KG1 (cell line): ENCODE data around the gene TRPM2.
"Not testable (repeated sequence)": the region's sequence is repeated elsewhere in the genome, so short reads cannot be mapped to it uniquely, and the experiment has no call there.

Experiments used
- DNase-seq: peaks from one replicate; lab custom pipeline; 2025; lab: John Stamatoyannopoulos, UW

TRPM2 gene

GRCh38 chr21:44375281-44375651 lies 21.8 kb downstream of the TRPM2 start:
- peak; percentile 49 for DNase-seq

DNA sequence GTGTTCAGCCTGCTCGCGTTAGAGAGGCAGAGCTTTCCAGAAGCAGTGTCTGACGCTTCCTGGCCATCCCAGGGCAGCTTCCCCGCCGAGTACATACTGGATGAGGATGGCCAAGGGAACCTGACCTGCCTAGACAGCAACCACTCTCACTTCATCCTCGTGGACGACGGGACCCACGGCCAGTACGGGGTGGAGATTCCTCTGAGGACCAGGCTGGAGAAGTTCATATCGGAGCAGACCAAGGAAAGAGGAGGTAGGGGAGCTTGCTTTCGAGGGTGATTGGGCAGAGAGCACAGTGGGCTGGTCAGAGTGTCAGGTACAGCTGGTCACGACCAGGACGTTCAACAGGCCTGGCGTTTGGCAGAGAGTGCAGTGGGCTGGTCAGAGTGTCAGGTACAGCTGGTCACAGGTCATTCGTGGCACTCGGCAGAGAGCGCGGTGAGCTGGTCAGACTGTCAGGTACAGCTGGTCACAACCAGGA lies 22.4 kb downstream of the TRPM2 start:
- no peak for DNase-seq

- no peak for DNase-seq
Observed at GRCh38 chr21:44376606-44377005, 23.2 kb downstream of the TRPM2 start.

DNA sequence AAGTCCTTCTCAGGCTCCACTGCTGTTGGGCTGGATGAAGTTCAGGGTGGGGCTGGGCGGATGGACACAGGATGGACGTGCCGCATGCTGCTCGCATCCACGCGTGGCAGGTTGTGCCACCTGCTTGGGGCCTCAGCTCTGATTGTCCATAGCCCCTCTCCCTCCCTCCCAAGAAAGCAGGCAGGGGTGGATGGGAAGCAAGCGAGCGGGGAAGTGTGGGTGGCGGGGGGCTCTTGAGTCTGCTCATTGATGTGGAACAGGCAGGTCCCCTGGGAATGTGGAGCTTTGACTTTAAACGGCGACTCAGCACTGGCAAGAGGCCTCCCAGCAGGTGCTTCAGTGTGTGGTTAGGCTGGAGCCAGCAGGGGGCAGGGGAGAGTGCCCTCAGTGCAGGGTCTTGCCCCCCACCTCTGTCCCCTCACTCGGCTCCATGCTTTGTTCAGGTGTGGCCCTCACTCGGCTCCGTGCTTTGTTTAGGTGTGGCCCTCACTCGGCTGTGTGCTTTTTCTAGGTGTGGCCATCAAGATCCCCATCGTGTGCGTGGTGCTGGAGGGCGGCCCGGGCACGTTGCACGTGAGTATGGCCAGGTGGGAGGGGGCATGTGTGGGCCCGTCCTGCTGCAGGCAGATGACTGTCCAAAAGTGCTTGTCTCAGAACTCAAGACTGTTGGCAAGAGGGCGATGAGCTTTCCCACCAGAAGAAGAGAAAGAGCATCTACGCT lies 23.9 kb downstream of the TRPM2 start:
- DNase-seq, result no peak

DNA sequence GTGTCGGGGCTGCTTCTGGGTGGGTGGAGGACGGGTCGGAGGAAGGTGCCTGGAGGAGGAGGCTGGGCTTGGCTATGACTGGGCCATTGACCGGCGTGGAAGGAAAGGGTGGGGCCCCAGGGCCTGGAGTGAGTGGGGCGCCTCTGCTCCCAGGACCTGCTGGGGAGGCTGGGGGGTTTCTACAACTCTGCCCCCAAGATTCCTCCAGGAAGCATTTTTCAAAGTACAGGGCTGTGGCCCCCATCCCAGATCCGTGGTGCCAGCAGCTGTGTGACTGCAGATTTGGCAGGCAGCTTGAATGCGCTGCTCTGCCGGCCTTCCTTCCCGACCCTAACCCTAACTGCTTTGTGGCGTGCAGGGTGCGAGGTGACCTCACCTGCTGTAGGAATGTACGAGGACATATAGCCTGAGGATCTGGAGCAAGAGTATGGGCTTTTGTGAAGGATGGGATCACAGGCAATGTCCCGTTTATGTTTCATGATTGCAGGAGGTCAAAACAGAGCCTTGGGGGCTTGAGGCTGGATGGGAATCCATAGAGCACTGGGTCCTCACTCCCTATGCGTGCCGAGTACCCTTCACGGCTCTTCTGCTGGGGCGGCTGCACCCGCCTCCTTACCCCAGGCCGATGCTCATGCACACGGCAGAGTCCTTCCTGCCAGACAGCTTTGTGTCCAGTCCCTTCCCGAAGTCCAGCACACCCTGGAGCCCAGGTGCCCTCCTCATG lies 24.7 kb downstream of the TRPM2 start:
- no peak for DNase-seq

DNA sequence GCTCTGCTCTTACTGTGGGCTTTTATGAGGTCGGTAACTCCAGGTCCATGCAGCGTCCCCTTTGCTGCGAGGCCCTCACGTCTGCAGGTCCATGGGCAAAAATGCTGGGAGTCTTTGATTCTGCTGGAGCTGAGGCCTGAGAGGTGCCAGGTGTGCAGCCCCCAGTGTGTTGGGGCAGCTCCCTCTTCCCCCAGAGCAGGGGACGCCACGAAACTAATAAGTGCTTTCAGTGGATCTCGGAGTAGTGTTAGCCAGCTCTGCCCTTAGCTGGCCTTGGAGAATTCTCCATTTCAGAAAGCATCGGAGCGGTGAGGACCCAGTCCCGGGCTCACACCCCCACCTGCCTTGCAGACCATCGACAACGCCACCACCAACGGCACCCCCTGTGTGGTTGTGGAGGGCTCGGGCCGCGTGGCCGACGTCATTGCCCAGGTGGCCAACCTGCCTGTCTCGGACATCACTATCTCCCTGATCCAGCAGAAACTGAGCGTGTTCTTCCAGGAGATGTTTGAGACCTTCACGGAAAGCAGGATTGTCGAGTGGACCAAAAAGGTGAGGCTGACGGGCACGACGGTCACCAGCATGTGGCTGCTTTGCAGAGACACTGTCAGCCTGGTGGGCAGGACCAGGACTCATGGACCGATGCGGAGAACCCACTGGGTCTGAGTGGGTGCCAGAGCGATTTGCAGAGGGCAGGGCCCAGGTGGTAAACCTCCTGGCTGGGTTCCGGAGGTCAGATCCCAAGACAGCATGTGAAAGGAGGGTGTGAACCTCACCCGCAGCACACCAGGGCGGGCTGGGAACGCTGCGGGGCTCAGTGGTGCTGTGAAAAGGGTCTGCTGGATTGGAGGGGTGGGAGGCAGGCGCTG lies 25.5 kb downstream of the TRPM2 start:
- no peak for DNase-seq

- no peak for DNase-seq
Observed at GRCh38 chr21:44379515-44379848, 26.1 kb downstream of the TRPM2 start.

DNA sequence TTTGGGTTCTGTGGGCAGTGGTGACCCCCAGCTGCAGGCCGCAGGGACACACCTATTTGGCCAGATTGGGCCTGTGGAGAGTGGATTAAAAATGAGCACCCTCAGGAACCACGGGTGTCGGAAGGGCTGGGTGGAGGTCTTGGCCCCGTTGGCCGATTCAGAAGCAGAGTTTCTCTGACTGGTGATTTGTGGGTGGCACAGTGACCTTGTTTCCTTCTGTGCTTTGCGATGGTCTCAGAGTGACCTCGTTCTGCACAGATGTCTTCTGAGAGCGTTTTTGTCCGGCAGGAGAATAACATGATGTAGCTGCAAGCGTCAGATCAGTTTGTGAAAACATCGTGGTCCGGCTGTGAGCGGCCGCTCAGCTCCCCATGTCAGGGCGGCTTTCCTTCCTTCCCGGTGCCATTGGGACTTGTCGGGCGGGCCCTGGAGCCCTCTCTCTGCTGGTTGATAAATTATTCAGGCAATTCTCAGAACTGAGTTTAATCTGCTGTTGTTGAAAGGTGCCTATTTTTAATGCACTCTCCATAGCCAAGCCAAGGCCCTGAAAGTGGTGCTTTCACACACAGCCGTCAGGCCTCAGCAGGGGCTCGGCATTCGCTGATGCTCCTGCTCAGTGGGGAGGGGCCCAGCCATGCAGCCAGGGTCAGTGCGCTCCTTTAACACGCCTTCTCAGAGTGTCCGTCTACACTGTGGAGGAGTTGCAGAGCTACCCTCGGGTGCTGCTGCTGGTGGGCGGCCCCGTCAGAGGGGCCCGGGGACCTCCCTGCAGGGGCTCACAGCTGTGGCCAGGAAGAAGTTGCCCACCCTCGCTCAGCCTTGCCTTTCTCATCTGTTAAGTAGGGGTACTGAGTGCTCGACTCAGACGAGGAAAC lies 26.8 kb downstream of the TRPM2 start:
- no peak for DNase-seq

GRCh38 chr21:44380876-44381275 lies 27.5 kb downstream of the TRPM2 start:
- DNase-seq, result no peak

DNA sequence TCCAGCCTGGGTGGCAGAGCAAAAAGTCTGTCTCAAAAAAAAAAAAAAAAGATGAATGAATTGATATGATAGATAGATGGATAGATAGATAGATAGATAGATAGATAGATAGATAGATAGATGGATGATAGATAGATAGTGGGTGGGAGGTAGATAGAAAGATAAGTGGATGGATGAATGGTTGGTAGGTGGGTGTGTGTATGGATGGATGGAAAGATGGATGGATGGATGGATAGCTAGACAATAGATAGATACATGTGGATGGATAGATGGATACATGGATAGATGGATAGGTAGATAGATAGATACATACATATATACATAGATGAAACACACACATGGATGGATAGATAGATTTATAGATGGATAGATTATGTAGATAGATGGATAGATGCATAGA lies 28.5 kb downstream of the TRPM2 start:
- DNase-seq, result no peak

DNA sequence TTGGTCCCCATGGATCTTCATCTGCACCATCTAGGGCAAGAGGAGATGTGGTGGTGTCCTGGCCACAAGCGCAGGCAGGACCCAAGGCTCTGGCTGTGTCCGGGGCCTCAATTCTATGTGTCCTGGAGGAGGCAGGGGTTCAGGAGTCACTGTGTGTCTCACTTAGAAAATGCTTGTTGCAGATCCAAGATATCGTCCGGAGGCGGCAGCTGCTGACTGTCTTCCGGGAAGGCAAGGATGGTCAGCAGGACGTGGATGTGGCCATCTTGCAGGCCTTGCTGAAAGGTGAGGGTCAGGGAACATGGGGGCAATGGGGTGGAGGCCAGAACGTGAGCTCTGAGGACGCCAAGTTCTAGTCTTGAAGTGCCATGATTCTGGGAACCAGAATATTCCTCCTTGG lies 29.1 kb downstream of the TRPM2 start:
- no peak for DNase-seq

- DNase-seq, result no peak
Observed at GRCh38 chr21:44383216-44383615, 29.8 kb downstream of the TRPM2 start.

- no peak for DNase-seq
Observed at GRCh38 chr21:44384968-44385367, 31.5 kb downstream of the TRPM2 start.

DNA sequence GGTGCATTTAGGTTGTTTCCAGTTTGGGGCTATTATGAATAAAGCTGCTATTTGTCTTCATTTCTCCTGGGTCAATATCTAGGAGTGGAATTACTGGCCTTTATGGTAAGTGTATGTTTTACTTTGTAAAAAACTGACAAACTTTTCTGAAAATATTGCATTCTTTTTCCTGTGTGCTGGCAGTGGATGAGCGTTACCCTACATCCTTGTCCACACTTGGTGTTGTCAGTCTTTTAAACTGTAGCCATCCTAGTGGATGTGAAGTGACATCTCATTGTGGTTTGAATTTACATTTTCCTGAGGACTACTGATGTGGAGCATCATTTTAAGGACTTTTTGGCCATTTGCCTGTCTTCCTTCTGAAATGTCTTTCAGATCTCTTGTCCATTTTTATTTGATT lies 35.9 kb downstream of the TRPM2 start:
- no peak for DNase-seq

- DNase-seq, result no peak
Observed at GRCh38 chr21:44390886-44391285, 37.5 kb downstream of the TRPM2 start.

DNA sequence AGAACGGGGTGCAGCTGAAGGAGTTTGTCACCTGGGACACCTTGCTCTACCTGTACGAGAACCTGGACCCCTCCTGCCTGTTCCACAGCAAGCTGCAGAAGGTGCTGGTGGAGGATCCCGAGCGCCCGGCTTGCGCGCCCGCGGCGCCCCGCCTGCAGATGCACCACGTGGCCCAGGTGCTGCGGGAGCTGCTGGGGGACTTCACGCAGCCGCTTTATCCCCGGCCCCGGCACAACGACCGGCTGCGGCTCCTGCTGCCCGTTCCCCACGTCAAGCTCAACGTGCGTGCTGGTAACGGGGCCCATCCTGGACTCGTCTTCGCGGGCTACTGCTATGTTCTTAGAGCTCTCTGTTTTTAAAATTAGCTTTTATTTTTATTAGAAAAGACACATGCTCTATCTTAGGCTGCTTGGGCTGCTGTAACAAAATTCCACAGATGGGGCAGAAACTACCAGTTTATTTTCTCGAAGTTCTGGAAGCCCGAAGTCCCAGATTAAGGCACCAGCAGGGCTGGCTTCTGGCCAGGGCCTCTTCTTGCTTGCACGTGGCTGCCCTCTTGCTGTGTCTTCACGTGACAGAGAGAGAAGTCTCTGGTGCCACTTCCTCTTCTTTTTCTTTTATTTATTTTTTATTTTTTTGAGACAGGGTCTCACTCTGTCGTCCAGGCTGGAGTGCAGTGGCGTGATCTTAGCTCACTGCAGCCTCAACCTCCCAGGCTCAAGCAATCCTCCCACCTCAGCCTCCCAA lies 38.1 kb downstream of the TRPM2 start:
- no peak for DNase-seq

GRCh38 chr21:44392185-44392584 lies 38.8 kb downstream of the TRPM2 start:
- no peak for DNase-seq

- DNase-seq, result no peak
Observed at GRCh38 chr21:44392916-44393315, 39.5 kb downstream of the TRPM2 start.

GRCh38 chr21:44394733-44395132 lies 41.3 kb downstream of the TRPM2 start:
- DNase-seq, result no peak

DNA sequence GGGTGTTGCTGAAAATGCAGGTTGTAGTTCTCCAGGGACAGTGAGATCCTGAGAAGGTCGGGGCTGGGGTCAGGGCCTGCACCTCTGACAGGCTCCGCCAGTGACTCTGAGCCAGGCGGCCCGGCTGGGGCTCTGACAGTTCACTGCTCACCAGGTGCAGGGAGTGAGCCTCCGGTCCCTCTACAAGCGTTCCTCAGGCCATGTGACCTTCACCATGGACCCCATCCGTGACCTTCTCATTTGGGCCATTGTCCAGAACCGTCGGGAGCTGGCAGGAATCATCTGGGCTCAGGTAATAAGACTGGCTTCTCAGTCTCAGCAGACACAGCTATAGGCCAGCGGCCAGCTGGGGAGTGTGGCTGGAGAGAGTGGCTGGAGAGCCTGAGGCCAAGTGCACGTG lies 41.8 kb downstream of the TRPM2 start:
- DNase-seq, result no peak

DNA sequence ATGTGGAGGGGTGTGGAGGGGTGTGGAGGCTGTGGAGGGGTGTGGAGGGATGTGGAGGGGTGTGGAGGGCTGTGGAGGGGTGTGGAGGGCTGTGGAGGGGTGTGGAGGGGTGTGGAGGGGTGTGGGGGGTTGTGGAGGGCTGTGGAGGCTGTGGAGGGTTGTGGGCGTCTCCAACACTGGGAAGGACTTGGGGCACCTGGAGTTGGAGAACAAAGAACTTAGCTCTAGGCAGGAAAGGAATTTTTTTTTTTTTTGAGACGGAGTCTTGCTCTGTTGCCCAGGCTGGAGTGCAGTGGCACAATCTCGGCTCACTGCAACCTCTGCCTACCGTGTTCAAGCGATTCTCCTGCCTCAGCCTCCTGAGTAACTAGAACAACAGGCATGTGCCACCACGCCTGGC lies 43.4 kb downstream of the TRPM2 start:
- DNase-seq, result not testable (repeated sequence)
